H1 (cell line): ENCODE results near the gene LHFPL6. TPM values are rescaled to one million over a fixed set of nuclear protein-coding genes. Genes with fewer than 3 reads are reported as not detected.

Source experiments
- CTCF ChIA-PET: fragments of 300-600 bp; sonication (Branson Sonifier 250); formaldehyde crosslinking; loops from one replicate; lab custom pipeline; 2021; ENCODE audit not compliant: partially characterized antibody; lab: Charles Lee
- POLR2A ChIA-PET: fragments of 300-600 bp; sonication (Branson Sonifier 250); formaldehyde crosslinking; loops from one replicate; lab custom pipeline; 2021; ENCODE audit warnings: inconsistent platforms; ENCODE audit not compliant: partially characterized antibody; lab: Charles Lee
- DNase-seq, 2 experiments: peaks; one replicate each; pipeline versions ENCODE4 v3.0.0 to v3.0.0-alpha.2; 2010 to 2022; ENCODE audit warnings: low spot score in 2 of 2, low read depth in 1 of 2, mixed read lengths in 1 of 2
- FAIRE-seq: peaks from 2 replicates; lab custom pipeline; 2011; peaks lifted over from hg19 to GRCh38; lab: Jason Lieb, UNC
- H2AFZ ChIP-seq: 2 replicates; pipeline ENCODE4 v1.8.1; 2012; ENCODE audit warnings: low read length, inconsistent platforms
- H2AK5ac ChIP-seq: 2 replicates; pipeline ENCODE4 v1.6.1; 2013; ENCODE audit warnings: low read depth, low read length
- H2BK120ac ChIP-seq: replicated peaks from 2 replicates; pipeline ENCODE3; 2013; ENCODE audit warnings: low read depth, low read length, inconsistent platforms
- H2BK12ac ChIP-seq: 2 replicates; pipeline ENCODE4 v1.6.1; 2013; ENCODE audit warnings: low read depth, low read length
- H2BK15ac ChIP-seq: 2 replicates; pipeline ENCODE4 v1.6.1; 2013; ENCODE audit warnings: low read length
- H2BK20ac ChIP-seq: 2 replicates; pipeline ENCODE4 v1.6.1; 2013; ENCODE audit warnings: low read length
- H2BK5ac ChIP-seq: 2 replicates; pipeline ENCODE4 v1.6.1; 2013; ENCODE audit warnings: low read depth, low read length
- H3K14ac ChIP-seq: 2 replicates; pipeline ENCODE4 v1.6.1; 2013; ENCODE audit warnings: inconsistent platforms; ENCODE audit not compliant: insufficient read length
- H3K18ac ChIP-seq: 2 replicates; pipeline ENCODE4 v1.6.1; 2013; ENCODE audit warnings: low read length; ENCODE audit errors: extremely low read depth
- H3K23ac ChIP-seq: 2 replicates; pipeline ENCODE4 v1.6.1; 2013; ENCODE audit warnings: inconsistent platforms; ENCODE audit not compliant: insufficient read length
- H3K23me2 ChIP-seq: 2 replicates; pipeline ENCODE4 v1.6.1; 2013; ENCODE audit warnings: low read depth, low read length
- H3K27ac ChIP-seq: 2 replicates; pipeline ENCODE4 v1.6.1; 2011; ENCODE audit warnings: low read depth, low read length, inconsistent platforms
- H3K27me3 ChIP-seq, 4 experiments: replicated peaks in 1 of 4; 1 replicate in 1 of 4; 2 replicates in 3 of 4; pipeline versions ENCODE4 v1.6.1 to v1.8.1; 2011 to 2013; ENCODE audit warnings: low read length in 3 of 4, mild to moderate bottlenecking in 3 of 4, inconsistent platforms in 2 of 4, mixed read lengths in 2 of 4, moderate library complexity in 1 of 4; ENCODE audit not compliant: control insufficient read depth in 3 of 4, insufficient read depth in 3 of 4; ENCODE audit errors: extremely low read depth in 1 of 4
- H3K36me3 ChIP-seq, 4 experiments: 2 replicates each; pipeline versions ENCODE4 v1.6.1 to v1.8.1; 2011 to 2013; ENCODE audit warnings: mild to moderate bottlenecking in 4 of 4, low read length in 3 of 4, moderate library complexity in 2 of 4, control low read depth in 1 of 4, inconsistent platforms in 1 of 4; ENCODE audit not compliant: insufficient read depth in 4 of 4, control insufficient read depth in 2 of 4
- H3K4ac ChIP-seq: replicated peaks from 2 replicates; pipeline ENCODE3; 2013; ENCODE audit warnings: low read length, low read depth, mixed read lengths, inconsistent platforms; ENCODE audit not compliant: insufficient read length
- H3K4me1 ChIP-seq, 4 experiments: replicated peaks in 1 of 4; 1 replicate in 1 of 4; 2 replicates in 3 of 4; pipeline versions ENCODE4 v1.6.1 to v1.8.1; 2011 to 2013; ENCODE audit warnings: low read length in 3 of 4, inconsistent platforms in 2 of 4, mixed read lengths in 1 of 4; ENCODE audit not compliant: insufficient read depth in 4 of 4, control insufficient read depth in 3 of 4
- H3K4me2 ChIP-seq, 2 experiments: 2 replicates each; pipeline versions ENCODE4 v1.6.1 to v1.8.1; 2011 to 2013; ENCODE audit warnings: low read depth in 2 of 2, low read length in 2 of 2, control low read depth in 1 of 2, inconsistent platforms in 1 of 2, mild to moderate bottlenecking in 1 of 2; ENCODE audit not compliant: insufficient read depth in 1 of 2
- H3K4me3 ChIP-seq, 4 experiments: fragments of 200-600, 300-600 bp in 1 of 4; sonication (generic), shearing (Covaris generic), sonication (Bioruptor Twin) in 1 of 4; 2 replicates each; pipeline versions ENCODE4 v1.5.1 to v1.8.1; 2011 to 2016; ENCODE audit warnings: low read length in 4 of 4, low read depth in 3 of 4, control low read depth in 2 of 4, inconsistent platforms in 2 of 4, mild to moderate bottlenecking in 2 of 4, mixed read lengths in 1 of 4, moderate library complexity in 1 of 4; ENCODE audit not compliant: insufficient read depth in 2 of 4; ENCODE audit errors: extremely low read depth in 1 of 4
- H3K56ac ChIP-seq: replicated peaks from 2 replicates; pipeline ENCODE3; 2013; ENCODE audit warnings: low read depth, mild to moderate bottlenecking, mixed read lengths, low read length, inconsistent platforms; ENCODE audit not compliant: insufficient read length
- H3K79me1 ChIP-seq: 2 replicates; pipeline ENCODE4 v1.6.1; 2013; ENCODE audit warnings: low read depth, low read length, control low read depth
- H3K79me2 ChIP-seq, 2 experiments: 2 replicates each; pipeline versions ENCODE4 v1.6.1 to v1.8.1; 2012 to 2013; ENCODE audit warnings: low read length in 2 of 2, mild to moderate bottlenecking in 2 of 2, inconsistent platforms in 1 of 2; ENCODE audit not compliant: insufficient read depth in 2 of 2, control insufficient read depth in 1 of 2
- H3K9ac ChIP-seq, 4 experiments: replicated peaks in 1 of 4; 1 replicate in 1 of 4; 2 replicates in 3 of 4; pipeline versions ENCODE4 v1.6.1 to v1.8.1; 2011 to 2013; ENCODE audit warnings: low read depth in 3 of 4, low read length in 3 of 4, control low read depth in 2 of 4, mild to moderate bottlenecking in 2 of 4, moderate library complexity in 2 of 4, inconsistent platforms in 1 of 4; ENCODE audit errors: extremely low read depth in 1 of 4
- H3K9me3 ChIP-seq, 2 experiments: 2 replicates each; pipeline versions ENCODE4 v1.6.1 to v1.8.1; 2012 to 2013; ENCODE audit warnings: mild to moderate bottlenecking in 2 of 2, moderate library complexity in 2 of 2, control low read depth in 1 of 2, inconsistent platforms in 1 of 2, low read depth in 1 of 2, low read length in 1 of 2, mixed read lengths in 1 of 2; ENCODE audit not compliant: insufficient read depth in 2 of 2
- H4K20me1 ChIP-seq, 2 experiments: replicated peaks in 1 of 2; 2 replicates each; pipeline versions ENCODE3 to v1.8.1; 2011 to 2013; ENCODE audit warnings: inconsistent platforms in 2 of 2, low read length in 2 of 2, mild to moderate bottlenecking in 1 of 2; ENCODE audit not compliant: insufficient read depth in 2 of 2, control insufficient read depth in 1 of 2
- H4K5ac ChIP-seq: 2 replicates; pipeline ENCODE4 v1.6.1; 2013; ENCODE audit warnings: low read length, low read depth, mixed read lengths, inconsistent platforms; ENCODE audit not compliant: insufficient read length
- H4K8ac ChIP-seq: 2 replicates; pipeline ENCODE4 v1.8.0; 2013; ENCODE audit warnings: mild to moderate bottlenecking, moderate library complexity, low read length, inconsistent platforms; ENCODE audit not compliant: insufficient read depth; ENCODE audit errors: extremely low read depth
- H4K91ac ChIP-seq: replicated peaks from 2 replicates; pipeline ENCODE3; 2013; ENCODE audit warnings: low read length, mixed read lengths, inconsistent platforms; ENCODE audit not compliant: insufficient read length
- CEBPB ChIP-seq: IDR thresholded peaks from 2 replicates; pipeline ENCODE4 v1.6.1; 2012; ENCODE audit warnings: low read depth, low read length
- E2F6 ChIP-seq: IDR thresholded peaks from 2 replicates; pipeline ENCODE4 v1.6.1; 2012; ENCODE audit warnings: inconsistent platforms
- GABPA ChIP-seq: IDR thresholded peaks from 2 replicates; pipeline ENCODE4 v1.6.1; 2011; ENCODE audit warnings: mild to moderate bottlenecking, low read length, moderate library complexity, borderline replicate concordance; ENCODE audit not compliant: insufficient read depth
- GTF2F1 ChIP-seq: IDR thresholded peaks from 2 replicates; pipeline ENCODE4 v1.6.1; 2012; ENCODE audit warnings: low read depth, low read length, improper control_type of control experiment, borderline replicate concordance
- NANOG ChIP-seq: IDR thresholded peaks from 2 replicates; pipeline ENCODE4 v1.6.1; 2011; ENCODE audit warnings: low read length, low read depth, mild to moderate bottlenecking, inconsistent platforms; ENCODE audit not compliant: insufficient read depth, poor library complexity, severe bottlenecking
- PHF8 ChIP-seq: fragments of 200-600 bp; sonication (generic); conservative IDR thresholded peaks from 2 replicates; pipeline ENCODE4 v1.7.1; 2012; ENCODE audit warnings: low read depth, mild to moderate bottlenecking, inconsistent platforms, low read length, moderate library complexity
- RAD21 ChIP-seq, 2 experiments: IDR thresholded peaks in 1 of 2; conservative IDR thresholded peaks in 1 of 2; 2 replicates each; pipeline ENCODE4 v1.6.1; 2011; ENCODE audit warnings: low read depth in 2 of 2, low read length in 2 of 2, improper control_type of control experiment in 1 of 2, inconsistent platforms in 1 of 2, mild to moderate bottlenecking in 1 of 2, moderate library complexity in 1 of 2
- SIN3A ChIP-seq, 2 experiments: IDR thresholded peaks in 1 of 2; conservative IDR thresholded peaks in 1 of 2; 2 replicates each; pipeline ENCODE4 v1.6.1; 2011 to 2012; ENCODE audit warnings: low read length in 2 of 2, improper control_type of control experiment in 1 of 2, low read depth in 1 of 2, mild to moderate bottlenecking in 1 of 2
- SP1 ChIP-seq: IDR thresholded peaks from 2 replicates; pipeline ENCODE4 v1.6.1; 2011; ENCODE audit warnings: low read depth, low read length
- TAF1 ChIP-seq: IDR thresholded peaks from 2 replicates; pipeline ENCODE4 v1.6.1; 2011; ENCODE audit warnings: mild to moderate bottlenecking, low read depth, low read length
- YY1 ChIP-seq: IDR thresholded peaks from 2 replicates; pipeline ENCODE4 v1.6.1; 2011; ENCODE audit warnings: low read depth, mild to moderate bottlenecking, low read length
- WGBS, 2 experiments: shearing (Covaris generic) in 1 of 2; methylation state at CpG; one replicate each; pipeline versions ENCODE4 v1.1.6 to v1.1.7; 2013 to 2015; ENCODE audit warnings: low lambda C conversion rate in 2 of 2, mixed read lengths in 2 of 2, inconsistent platforms in 1 of 2, low coverage in 1 of 2, missing lambda C conversion rate in 1 of 2; ENCODE audit not compliant: insufficient replicate concordance in 2 of 2, insufficient coverage in 1 of 2, insufficient read length in 1 of 2; ENCODE audit errors: extremely low coverage in 1 of 2, missing lambda C conversion rate in 1 of 2; 5-methylcytosine and 5-hydroxymethylcytosine counted together
- polyA plus RNA-seq, 7 experiments: library from polyadenylated mRNA; depleted of rRNA in 3 of 7; stranded (reverse) in 5 of 7; unstranded in 2 of 7; fragments of >200 nt in 5 of 7; fragments of 200-250 nt in 2 of 7; gene quantifications; 1 replicate in 5 of 7; 2 replicates in 1 of 7; 4 replicates in 1 of 7; pipeline versions ENCODE4 v1.2.1 to v1.2.3, GENCODE V29; 2011 to 2013; ENCODE audit warnings: missing spikeins in 2 of 7, mixed read lengths in 2 of 7
- total RNA-seq: library from RNA; stranded (reverse); fragmentation: NEBNext Ultra II Directional; extraction: Animal tissue kit (Norgen Biotek cat#: 25700); gene quantifications from 2 replicates; pipeline ENCODE4 v1.2.1, GENCODE V29; 2021

LHFPL6 gene
- total and polyA plus RNA-seq, 2 of the 8 experiments (the other 6 are each of a cell fraction or from before 2014, with no cell fraction given): 7.6 to 17.0 TPM

GRCh38 chr13:39557285-39557955 is 45.6 kb downstream of the LHFPL6 start:
- Histone ChIP-seq H2AFZ (no peak overlapping the region), H2BK120ac (no peak overlapping the region), H3K23me2 (no peaks in the 10 kb centered on the region), H4K91ac (no peak overlapping the region), H3K27ac (no peak overlapping the region), H3K9ac (no peak overlapping the region), H3K56ac (no peak overlapping the region), H3K79me2 (no peaks in the 10 kb centered on the region), H3K4ac (no peak overlapping the region), H3K27me3 (no peaks in the 10 kb centered on the region), H3K79me1 (no peaks in the 10 kb centered on the region), H3K18ac (no peak overlapping the region), H2BK15ac (no peak overlapping the region), H3K23ac (no peak overlapping the region), H4K5ac (no peak overlapping the region), H3K4me3 (no peak overlapping the region), H3K14ac (no peak overlapping the region), H2BK20ac (no peak overlapping the region), H2AK5ac (no peak overlapping the region), H3K36me3 (no peaks in the 10 kb centered on the region), H2BK5ac (no peak overlapping the region), H4K8ac (no peak overlapping the region), H3K4me1 (no peaks in the 10 kb centered on the region), H4K20me1 (no peaks in the 10 kb centered on the region), H3K9me3 (0 out of 4 replicates have a peak, but pooled peaks cover 0 to 2% of the 10 kb centered on the region in 2 experiments), H3K4me2 (no peak overlapping the region), H2BK12ac (no peak overlapping the region)
- 97% methylated on average over 12 of the region's 12 CpGs; no CpG with 5 or more reads in 1 of the 2 experiments for WGBS, 2 experiments
- ChIA-PET CTCF (interaction anchor here (0.6 to 1.2 kb wide), 2 partner anchors 34 to 61 kb away, joined by 3 to 4 read pairs; no protein-coding TSS in a partner anchor), POLR2A (no interaction called here)
- FAIRE-seq (no peak), DNase-seq (no peak)
- no peak for TF ChIP-seq NANOG
- TF ChIP-seq RAD21 (IDR thresholded peaks at IDR 0.05 in 1 of 2, conservative IDR thresholded peaks at IDR 0.05 in 1 of 2; ENCODE audit: low read depth in 2 of 2, low read length in 2 of 2): no peak
- no peak for TF ChIP-seq SIN3A (conservative IDR thresholded peaks at IDR 0.05 in 1 of 2, IDR thresholded peaks at IDR 0.05 in 1 of 2; ENCODE audit: low read depth in 1 of 2, low read length in 2 of 2)
- TF ChIP-seq E2F6: no peak
- no peak for TF ChIP-seq GTF2F1
- no peak for TF ChIP-seq TAF1
- TF ChIP-seq SP1: no peak
- no peak for TF ChIP-seq CEBPB
- TF ChIP-seq PHF8: no peak
- TF ChIP-seq GABPA: no peak
- no peak for TF ChIP-seq YY1
